ENCODE data around the gene SPTBN1.

GRCh38 chr2:54680397-54681041 lies 224.4 kb downstream of the SPTBN1 start:
- TF ChIP-seq CTCF (conservative IDR thresholded peaks at IDR 0.05; ENCODE audit: low read depth, low read length) (no peak), EZH2 (IDR thresholded peaks at IDR 0.05; ENCODE audit: low read length, unreplicated experiment) (no peak)

All from PC-3 (cell line).